NCI-H1694 treated with DMSO at 0.1 percent for 48 hours (cell line): ENCODE data around the gene TBX2.

Experiments
- DNase-seq: peaks from one replicate; lab custom pipeline; 2025; lab: John Stamatoyannopoulos, UW

TBX2 gene

DNA sequence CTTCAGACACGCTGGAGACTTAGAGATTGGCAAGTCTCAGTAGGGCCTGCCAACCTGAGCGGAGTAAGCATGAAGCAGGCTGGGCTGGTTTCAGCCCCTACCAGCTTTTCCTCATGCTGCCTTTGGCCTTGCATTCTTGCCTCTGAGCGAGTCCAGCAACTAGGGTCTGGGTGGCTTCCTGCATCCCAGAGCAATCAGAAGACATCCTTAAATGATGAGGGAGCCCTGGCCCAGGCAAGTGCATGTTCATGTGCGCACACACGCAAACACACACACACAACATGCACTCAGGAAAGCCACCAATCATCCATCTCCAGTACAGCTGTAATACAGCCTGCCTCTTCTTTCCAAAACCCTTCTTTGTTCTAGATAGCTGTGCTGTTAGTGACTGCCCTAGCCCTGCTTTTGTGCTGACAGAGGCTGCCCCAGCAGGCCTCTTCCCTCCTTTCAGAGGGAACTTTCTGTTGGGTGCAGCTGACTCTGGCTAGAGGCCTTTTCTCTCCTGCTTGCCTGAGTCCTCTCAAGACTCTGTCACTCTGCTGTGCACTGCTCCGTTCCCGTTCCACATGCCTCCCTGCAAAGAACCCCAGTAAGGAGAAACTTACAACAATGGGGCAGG lies 30.7 kb upstream of the TBX2 start:
- no peak for DNase-seq

DNA sequence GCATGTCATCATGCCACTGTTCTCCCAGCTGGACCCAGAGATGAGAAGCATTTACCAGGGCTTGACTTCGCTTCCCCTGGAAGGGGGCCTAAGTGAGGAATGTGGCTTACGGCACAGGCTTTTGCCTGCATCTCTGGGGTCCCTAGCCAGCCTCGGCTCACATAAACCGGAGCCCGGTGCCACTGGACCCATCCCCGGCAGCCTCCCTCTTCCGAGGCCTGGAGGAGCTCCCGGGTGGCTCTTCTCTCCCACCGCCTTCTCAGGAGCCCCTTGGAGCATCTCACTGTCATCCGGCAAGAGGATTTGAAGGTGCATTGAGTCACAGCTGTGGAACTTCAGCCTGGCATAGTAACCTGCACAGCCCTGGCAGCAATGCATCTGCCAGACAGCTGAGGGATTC lies 29.9 kb upstream of the TBX2 start:
- no peak for DNase-seq

DNA sequence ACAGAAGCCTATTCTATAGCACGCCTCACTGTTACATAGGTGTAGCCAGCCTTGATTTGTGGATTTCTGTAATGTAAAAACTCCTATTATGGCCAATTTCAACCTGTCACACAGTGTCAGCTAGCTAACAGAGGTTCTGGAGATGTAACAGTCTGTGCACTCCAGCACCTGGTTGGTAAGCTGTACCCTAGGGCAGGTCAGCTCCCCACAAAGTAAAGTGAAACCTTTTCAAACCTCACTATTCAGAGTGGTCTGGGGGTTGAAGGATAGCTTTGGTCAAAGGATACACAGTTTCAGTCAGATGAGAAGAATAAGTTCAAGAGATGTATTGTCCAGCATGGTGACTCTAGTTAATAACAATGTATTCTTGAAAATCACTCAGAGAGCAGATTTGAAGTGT lies 28.5 kb upstream of the TBX2 start:
- DNase-seq: no peak

DNA sequence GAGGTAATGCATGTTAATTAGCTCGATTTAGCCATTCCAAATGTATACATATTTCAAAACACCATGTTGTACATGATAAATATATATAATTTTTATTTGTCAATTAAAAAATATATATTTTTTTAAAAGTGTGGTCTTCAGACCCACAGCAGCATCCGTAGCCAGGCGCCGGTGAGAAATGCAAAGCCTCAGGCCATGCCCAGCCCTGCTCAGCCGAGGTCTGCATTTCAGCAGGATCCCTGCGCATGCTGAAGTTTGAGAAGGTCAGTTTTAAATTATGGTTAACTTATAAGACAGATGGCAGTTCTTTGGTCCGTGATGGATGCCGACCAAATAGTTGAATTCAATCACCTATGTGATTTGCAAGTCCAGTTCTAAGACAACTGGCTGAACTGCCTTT lies 28.0 kb upstream of the TBX2 start:
- DNase-seq: no peak

DNA sequence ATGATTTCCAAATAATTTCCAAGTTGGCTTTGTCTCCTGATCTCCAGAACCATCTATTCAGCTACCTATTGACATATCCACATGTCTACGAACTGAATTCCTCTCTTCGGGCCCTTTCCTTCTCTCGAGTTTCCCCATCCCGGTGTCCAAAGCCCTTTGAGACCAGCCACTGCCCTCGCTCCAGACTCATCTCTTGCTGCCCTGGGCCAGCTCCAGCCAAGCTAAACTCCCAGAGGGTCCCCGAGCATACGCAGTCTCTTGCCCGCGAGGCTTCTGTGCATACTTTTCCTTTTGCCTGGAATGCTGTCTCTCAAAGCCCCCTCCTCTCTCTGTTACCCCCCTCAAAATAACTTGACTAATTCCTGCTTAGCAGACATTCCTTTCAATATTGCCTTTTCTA lies 27.2 kb upstream of the TBX2 start:
- DNase-seq: no peak

DNA sequence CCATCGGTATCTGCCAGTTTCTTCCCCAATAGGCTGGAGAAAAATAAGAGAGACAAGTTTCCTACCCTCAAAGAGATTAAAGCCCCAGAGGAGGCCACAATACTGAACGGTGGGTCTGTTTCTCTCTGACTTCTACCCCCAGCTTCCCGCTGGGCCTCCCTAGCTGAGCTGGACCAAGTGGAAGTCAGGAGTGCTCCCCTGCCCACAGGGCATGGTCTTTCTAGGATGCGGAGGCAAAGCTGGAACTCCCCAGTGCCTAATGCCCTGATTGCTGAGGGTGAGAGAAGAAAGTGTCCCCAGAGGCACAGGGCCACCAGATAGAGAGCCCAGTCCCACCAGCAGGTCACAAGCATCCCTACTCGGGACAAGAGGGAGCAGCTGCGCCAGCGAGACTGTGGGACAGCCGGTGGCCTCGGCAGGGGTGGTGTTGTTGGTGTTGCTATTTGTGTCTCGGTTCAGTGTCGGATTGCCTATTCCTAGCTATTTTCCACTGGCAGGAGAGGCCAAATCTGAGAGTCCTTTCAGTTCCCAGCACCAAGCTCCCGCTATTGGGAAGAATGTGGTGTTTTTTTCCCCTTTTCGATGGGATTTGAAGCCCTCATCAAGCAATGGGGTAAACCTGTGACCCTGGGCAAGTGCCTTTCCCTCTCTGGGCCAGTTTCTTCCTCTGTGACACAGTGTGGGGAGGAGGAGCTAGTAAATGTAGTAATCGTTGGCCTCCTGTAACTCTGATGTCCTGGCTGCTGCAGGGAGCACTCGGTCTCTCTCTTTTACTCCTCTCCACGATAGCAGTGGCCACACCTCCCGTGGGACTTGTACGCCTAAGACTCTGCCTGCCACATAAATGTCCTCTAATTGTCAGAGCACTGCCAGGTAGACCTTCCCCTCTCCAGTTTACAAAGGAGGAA lies 22.5 kb upstream of the TBX2 start:
- no peak for DNase-seq

DNA sequence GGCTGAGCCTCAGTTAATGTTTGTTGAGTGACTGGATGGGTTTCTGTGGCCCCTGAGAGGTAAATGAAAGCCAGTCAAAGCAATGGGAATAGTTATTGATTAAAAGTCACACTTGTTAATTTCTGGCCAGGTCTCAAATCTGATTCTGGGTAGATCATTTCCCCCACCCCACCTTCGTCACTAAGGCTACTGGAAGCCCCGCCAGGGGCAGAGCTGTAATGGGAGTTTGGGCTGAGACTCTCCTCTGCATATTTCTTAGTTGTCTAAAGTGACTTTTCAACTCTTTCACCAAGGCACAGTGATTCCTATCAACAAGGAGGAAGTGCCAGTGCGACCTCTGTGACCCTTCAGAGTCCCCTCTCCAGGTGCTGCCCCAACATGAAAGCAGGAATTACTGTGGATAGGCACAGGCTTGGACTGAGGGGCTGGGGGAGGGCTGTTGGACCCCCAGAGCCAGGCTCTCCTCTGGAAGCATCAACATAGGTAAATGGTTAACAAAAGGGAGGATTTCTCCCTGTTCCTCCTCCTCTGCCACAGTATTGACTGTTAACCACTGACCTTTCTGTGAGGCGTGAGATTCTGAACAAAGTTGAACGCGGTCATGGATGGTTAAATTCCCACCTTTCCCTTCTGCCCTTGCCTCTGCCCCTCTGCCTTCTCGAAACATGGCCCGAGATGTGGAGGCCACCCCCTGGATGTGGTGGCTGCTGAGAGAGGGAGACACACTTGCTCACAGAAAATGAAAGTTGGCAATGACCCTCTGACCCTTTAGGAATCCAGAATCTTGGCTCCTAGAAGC lies 20.8 kb upstream of the TBX2 start:
- no peak for DNase-seq

DNA sequence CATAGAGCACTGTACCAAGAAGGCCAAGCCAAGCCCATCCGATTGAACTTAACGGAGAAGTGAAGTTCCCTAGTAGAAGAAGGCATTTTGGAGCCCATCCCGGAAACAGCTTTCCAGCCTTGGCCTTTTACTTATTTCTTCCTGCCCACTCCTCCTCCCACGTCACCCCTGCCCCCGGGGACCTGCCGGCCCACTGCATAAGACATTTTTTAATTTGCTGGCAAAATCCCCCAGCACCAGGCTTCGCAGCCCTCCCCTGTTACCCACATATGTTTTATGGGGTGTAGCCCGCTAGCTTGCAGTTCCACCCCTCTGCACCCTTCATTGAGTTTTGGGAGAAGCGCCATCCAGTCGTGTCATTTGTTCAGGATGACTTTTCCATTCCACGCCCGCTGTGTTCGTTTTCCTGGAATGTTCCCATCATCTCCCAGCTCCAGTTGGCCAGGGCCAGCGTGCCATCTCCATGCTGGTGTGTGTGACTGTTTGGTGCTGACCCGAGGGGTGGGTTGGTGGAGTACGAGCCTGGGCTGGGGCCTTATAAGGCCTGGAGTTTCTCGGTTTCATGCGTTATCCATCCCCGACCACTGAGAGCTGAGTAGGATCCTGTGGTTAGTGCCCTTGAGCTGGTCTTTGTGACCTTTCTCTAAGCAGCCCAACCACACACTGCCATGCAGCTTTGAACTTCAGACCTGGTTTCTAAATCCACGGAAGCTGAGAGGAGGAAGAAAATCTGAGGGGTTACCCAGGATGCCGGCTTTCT lies 20.0 kb upstream of the TBX2 start:
- DNase-seq: no peak

DNA sequence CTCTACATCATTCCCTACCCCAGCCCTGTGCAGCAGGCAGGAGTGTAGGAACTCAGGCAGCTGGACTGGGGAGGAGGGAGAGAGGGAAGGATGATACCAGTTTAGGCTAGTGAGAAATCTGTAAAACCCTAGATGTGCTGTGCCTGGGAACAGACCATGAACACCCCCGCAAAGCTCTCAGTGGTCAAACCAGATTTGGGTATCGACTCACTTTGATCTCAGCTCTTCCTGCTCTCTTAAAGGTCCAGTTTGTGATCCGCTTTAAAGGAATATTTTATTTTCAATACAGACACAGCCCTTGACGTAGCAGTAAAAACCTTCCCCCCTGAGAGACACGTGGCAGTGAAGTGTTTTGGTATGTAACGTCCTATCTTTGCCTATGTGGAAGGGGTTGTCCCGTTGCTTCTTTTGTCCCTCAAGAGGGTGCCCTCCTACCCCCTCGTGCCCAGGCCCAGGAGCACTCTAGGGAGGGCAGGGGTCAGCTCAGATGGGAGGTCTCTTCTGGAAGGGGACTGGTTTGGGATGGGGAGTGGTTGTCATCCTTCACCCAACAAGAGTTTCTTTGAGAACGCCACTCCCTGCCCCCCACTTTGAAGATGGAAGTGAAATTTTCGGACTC lies 19.3 kb upstream of the TBX2 start:
- DNase-seq: no peak

DNA sequence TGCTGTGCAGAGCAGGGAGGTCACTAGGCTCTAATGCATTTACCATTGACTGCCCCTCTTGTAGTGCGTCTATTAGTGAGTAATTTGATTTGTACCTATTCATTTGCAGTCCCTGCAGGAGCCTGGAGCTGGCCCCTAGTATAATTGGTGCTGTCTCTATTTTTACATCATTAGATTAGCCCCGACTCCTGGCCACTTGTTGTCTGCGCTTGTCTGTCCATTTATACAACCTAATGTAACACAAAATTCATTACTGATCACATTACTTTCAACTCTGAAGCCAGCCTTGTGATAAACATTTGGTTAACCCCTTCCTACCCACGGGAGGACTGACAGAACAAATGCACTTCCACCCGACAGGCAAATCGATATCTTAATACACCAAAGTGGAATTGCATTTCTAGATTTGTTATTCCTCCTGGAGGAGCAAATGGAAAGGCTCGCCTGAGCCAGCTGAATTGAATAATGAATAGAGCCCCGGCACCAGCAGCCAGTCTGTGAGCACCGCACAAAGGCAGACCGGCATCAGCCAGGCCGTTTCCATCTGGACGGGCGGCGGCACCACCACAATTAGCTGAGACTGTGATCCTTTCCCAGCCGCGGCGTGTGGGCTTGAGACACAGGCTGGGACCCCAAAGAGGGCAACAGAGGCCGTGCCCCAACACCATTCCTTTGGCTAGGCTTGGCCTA lies 18.7 kb upstream of the TBX2 start:
- no peak for DNase-seq

DNA sequence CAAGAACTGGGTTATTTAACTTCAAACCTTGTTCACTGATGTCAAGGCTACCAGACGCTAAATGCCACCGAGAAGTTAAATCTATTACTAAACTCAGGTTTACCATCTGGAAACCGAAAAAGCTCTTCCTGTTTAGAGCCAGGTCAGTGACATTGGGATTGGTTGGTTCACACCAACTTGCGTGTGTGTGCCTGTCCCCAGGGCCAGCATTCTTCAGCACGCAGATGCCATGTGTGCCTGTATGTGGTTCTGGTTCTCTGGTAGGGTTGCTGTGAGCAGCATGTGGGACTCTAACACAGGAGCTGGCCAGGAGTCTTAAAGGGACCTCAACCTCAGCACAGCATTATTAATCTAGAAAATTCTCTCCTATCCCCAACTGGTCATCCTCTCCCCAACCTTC lies 18.1 kb upstream of the TBX2 start:
- no peak for DNase-seq

DNA sequence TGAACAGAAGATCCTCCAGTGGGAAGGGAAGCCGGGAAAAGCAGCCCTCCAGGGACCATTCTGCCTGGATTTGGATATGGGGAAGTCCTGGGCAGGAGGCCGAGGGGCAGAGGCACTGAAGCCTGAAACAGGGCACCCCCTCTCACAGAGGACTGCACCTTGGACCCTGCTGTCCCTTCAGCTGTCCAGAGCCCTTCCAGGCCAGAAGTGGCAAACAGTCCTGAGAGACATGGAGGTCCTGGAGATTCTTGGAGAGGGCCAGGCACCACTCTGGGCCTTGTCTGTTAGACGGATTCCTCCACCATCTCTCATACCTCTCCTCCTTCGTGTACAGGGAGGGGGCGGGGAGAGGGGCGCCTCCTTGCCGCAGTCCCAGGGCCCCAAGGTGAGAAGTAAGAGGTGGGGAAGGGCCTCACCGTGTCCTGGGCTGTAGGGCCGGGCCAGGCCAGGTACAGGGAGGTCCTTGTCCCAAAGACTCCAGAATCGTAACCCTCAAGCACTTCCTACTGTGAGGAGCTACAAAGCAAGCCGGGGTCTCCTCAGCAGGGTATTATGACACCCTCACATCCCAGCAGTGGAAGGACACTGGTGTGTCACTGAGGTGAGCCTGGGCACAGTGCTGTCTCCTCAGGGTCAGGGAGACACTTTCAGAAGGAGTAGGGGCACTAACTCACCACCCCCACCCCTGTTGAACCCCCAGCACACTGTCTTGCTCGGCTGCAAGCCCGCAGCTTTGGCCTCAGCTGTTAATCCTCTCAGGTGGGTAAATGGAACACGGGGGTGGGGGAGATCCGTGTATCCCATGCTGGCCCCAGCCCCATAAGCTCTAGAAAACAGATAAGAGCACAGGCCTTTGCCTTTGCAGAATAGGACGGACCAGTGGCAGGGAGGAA lies 16.6 kb upstream of the TBX2 start:
- no peak for DNase-seq

DNA sequence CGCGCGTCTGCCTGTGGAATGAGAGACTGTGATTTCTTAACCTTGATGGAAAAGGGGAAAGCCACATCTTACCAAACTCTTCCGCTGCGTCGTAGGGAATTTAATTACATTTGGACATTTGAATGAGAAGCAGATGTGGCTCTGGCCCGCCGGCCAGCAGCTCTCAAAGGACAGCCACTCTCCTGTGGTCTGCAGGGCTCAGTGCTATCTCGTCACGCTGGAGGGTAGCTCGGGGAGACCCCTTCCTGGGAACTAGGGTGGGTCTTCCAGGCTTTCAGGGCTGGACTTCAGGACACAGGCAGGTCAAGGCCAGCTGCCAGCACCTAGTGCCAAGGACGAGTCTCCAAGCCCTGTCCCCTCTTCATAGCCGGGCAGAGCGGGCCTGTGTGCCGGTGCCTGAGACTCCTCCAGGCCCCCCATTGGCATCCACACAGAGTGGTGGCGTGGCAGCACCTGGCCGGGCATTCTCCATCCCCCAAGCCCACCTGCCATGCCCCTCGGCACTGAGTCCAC lies 15.9 kb upstream of the TBX2 start:
- DNase-seq: no peak

DNA sequence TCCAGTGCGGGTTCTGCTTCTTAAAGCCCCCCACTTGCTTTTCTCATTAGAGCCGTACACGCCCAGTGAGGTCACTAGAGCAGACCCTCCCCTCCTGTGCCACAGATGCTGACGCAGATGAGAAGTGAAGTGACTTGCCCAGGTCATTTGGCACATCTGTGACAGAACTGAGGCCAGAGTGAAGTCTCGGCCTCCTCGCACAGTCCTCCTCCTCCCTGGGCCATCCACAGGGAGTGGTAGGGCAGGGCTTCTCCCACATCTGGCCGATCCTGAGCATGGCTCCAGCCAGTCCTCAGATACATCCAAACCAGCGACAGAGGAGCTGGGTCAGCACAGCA lies 15.3 kb upstream of the TBX2 start:
- no peak for DNase-seq

DNA sequence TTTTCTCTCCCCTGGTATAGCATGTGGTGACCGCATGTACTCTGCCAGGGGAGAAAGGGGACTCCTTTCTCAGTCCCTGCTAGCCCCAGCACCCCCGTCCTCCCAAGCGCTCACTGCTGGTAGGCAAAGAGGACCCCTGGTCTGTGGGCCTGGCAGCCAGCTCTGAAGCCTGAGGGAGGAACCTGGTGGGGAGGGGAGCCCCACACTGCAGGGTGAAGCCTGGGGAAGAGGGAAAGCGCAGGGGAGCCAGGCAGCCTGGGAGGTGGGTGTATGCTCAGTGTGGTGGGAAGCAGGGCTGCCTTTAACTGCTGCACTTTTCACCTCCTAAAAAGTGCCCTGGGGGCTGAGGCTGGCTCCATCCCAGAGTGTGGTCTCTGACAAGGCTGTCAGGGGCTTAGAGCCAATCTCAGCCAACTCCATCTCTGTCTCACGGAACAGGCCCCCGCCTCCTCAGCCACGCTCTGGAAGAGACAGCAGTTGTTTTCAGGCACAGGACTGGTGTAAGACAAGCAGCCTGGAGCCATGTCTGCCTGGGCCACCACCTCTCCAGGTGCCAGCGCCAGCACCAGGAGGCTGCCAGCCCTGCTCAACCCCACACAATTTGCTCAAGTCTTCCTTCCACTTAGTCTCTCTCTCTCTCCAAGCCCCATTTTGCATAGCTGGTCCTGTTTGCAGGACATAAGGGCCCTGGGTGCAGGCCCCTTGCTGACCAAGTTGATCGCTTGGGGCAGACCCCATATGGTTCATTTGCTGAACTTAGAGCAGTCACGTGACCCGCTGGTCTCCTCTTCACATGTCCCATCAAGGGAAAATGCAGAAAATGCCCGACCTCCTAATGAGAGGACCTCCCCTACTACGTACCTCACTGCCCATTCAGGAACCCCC lies 14.7 kb upstream of the TBX2 start:
- no peak for DNase-seq

DNA sequence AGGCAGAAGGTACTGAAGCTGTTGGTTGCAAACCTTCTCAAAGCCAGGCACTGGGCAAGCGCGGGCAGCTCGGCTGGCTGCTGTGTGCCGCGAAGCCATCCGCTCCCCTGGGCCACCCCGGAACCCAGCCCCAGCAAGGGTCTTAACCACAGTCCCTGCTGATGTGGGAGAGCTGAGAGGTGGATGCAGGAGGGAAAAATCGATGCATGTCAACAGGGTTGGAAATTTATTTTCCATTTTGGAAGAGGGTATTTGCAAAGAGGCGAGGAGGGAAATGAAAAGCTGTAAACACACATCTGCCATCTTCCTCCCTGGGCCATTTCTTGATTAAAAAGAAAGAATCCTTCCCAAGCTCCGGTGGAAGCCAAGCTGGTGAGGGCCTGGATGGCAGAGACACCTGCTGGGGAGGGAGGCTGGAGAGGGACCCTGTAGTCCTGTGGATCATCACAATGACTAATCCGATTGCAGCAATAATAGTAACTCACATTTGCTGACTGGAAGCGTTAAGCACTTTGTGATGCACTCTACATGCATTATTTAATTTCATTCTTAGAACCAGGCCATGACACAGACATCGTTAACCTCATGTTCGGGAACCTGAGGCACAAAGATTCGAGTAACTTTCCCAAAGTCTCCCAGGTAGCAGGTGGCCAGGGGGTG lies 13.9 kb upstream of the TBX2 start:
- no peak for DNase-seq

DNA sequence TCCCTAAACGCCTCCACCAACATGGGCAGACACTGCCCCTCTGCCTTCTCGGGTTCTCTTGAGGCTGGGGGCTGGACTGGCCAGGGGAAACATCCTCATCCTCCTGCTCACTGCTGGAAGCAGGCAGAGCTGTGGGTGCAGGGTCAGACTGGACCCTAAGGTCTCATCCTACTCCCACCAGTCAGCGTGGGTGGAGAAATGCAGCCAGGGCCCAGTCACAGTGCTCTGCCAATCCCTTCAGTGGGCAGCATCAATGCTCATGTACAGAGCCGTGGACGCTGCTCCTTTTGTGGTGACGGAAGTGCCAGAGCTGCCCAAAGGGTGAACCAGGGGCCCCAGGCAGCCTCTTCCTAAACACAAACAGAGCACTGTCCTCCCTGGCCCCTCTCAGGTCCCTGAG lies 13.4 kb upstream of the TBX2 start:
- DNase-seq: no peak

DNA sequence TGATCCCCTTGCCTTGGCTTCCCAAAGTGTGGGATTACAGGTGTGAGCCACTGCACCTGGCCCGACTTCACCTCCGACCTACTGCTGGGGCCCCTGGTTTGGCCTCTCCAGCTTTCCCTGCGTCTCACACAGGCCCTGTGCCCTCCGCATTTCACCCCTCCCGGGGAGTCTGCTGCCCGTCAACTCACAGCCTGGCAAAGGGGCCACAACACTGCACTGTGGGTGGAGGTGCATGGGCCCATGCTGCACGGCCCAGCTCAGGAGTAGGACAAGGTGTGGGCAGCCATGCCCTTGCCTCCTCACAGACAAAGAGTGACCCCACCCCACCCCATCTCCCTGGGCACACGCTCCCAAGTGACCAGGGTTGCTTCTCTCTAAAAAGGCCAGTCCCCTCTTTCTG lies 12.6 kb upstream of the TBX2 start:
- DNase-seq: no peak
